ENCODE measurements around the gene ZNF143.

ZNF143 gene

DNA sequence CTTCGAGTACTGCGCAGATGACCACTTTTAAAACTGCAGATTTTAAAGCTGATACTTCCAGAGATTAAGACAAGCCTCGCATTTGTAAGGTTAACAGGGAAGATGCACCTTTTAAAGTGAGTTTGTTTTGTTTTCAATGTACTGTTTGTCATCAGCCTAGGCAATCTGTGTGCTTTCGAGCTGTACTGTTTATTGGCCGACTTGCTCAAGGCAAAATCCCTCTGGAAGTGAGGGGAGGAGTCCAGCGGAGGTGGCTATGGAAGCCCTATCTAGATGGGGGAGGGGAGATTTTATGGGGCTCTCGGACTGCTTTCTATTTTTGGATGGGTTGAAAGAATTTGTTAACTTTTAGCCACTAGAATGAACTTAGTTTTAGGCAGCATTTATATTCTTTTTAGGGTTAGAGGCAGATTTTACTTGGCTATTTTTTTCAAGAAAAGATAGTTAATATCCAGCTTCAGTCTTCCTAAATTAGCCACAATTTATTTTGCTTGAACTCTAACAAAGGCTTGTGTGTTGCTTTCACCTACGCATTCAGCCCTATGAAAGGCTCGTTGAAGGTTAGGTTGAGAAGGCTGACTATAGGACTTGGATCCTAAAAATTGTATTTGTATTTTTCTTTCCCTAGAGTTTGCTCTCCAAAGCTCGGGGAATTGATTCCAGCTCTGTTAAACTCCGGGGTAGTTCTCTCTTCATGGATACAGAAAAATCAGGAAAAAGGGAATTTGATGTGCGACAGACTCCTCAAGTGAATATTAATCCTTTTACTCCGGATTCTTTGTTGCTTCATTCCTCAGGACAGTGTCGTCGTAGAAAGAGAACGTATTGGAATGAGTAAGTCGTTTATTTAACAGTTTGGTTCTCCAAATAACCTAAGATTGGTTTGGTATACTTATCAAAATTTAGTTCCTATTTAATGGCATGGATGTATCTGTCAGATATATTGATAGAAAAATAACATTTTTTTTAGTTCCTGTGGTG lies 114.7 kb downstream of the ZNF143 start:
- DNase-seq = peak; percentile 79

DNA sequence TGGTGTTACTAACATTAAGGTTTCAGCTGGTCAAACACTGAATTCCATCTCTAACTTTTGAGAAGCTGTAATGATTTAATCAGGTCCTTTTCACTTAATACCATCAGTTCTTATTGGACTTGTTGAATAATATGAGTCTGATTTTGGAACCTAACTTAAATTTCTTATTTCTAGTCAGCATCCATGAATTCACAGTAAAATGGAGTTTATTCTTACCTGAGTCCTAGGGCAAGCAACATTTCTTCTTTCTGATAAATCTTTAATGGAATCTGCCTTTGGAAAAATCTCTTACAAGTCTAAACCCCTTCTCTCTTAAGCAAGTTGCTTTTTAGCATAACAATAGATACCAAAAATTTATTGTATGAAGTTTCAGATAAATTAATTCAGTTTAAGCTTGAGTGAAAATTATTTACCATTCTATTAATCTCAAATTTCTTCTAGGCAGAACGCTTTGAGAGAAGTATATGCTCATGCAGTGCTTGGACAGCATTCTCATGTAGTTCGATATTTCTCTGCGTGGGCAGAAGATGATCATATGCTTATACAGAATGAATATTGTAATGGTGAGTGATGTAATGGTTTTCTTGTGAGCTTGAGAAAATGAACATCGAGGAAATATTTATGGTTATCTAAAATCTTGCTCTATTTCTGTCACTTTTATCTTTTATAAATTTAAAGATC lies 116.0 kb downstream of the ZNF143 start:
- no peak for DNase-seq

DNA sequence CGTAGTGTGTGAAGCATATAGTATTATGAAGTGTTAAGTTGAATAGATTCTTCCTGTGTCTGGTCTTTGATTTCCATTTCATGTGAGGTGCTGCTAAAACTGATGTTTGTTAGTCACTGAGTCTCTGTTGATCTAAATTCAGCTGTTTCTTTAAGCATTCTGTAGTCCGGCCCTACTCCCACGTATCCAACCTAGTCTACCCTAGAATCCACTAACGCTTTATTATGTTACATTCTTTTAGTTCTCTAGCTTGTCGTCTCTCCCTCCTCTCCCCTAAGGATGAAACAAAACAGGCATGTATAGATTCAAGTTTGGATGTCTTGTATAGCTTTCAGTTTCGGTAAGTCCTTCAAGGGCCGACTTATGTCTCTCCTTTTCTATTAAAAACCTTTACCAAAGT lies 116.7 kb downstream of the ZNF143 start:
- no peak for DNase-seq

All from fibroblast of skin of scalp (primary cell).